Activated effector memory CD4-positive, alpha-beta T cell treated with Interleukin-2 at 50 U/mL for 16 hours (primary cell): ENCODE measurements around the gene CSF3R.

Experiments
- DNase-seq: peaks from one replicate; pipeline ENCODE4 v3.0.0-alpha.2; 2020

The CSF3R gene

DNA sequence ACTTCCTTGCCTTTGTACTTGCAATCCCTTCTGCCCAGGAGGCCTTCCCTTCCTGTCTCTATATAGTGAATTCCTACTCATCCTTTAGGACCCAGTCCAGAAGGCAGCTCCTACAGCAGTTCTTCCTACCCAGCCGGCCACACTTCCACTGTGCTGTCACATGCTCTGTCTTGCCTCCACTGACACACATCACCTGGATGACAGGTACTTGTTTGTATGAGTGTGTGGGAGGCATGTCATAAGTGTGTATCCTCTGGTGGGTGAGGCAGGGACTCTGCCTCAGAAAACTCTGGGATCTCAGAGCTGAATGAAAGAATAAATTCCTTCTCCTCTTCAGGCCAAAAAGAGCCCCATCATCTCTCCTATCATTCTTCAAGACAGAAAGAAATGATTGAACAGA, 27.3 kb downstream of the CSF3R start:
- no peak for DNase-seq

DNA sequence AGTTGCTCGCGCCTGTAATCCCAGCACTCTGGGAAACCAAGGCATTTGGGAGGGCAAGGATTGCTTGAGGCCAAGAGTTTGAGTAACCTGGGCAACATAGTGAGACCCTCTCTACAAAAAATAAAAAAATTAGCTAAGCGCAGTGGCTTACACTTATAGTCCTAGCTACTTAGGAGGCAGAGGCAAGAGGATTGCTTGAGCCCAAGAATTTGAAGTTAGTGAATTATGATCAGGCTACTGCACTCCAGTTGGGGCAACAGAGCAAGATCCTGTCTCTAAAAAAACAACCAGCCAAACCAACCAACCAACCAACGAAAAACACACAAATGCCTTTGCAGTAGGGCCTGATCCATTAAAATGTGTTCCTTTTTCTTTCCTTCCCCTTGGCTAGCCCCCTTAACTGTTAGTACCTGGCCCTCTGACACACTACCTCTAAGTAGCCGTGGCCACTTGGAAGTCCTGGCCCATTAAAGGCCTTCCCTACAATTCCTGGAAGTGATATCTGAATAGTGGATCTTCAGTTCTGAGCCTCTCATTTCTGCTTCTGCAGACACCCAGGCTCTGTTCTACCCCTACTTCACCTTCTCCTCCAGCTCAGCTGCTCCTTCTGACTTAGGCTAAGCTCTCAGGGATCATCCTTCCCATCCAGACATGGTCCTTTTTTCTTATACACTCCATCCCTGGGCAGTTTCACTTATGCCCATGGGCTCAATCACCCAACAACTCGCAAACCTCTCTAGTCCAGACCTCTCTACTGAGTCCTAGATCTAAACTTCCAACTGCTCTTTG, 28.9 kb downstream of the CSF3R start:
- no peak for DNase-seq

DNA sequence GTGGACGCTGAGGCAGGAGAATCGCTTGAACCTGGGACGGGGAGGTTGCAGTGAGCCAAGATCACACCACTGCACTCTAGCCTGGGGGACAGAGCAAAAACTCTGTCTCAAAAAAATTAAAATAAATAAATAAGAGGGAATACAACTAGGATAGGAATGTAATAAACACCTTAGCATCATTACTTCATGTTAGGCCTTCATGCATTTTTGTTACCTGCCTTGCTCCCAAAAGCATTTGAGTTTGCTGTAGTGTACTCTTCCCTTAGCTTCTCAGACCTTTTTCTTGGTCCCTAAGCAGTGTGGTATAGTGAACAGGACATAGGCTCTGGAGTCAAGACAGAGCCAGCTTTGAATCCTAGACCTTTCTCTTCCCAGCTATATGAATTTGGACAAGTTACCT, 29.7 kb downstream of the CSF3R start:
- no peak for DNase-seq

DNA sequence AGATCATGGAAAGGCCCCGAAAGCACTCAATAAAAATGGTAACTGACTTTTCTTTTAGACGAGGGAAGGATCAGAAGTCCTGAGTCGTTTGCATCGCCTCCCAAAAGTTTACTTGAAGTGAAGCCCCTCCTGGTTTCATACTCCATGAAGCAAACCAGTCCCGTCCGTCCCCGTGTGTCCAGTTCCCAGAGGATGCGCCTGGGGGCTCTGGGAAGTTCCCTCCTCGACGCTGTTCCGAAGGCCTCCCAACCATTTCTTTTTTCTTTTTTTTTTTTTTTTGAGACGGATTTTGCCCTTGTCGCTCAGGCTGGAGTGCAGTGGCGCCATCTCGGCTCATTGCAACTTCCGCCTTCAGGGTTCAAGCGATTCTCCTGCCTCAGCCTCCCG, 31.8 kb downstream of the CSF3R start:
- DNase-seq, result no peak

DNA sequence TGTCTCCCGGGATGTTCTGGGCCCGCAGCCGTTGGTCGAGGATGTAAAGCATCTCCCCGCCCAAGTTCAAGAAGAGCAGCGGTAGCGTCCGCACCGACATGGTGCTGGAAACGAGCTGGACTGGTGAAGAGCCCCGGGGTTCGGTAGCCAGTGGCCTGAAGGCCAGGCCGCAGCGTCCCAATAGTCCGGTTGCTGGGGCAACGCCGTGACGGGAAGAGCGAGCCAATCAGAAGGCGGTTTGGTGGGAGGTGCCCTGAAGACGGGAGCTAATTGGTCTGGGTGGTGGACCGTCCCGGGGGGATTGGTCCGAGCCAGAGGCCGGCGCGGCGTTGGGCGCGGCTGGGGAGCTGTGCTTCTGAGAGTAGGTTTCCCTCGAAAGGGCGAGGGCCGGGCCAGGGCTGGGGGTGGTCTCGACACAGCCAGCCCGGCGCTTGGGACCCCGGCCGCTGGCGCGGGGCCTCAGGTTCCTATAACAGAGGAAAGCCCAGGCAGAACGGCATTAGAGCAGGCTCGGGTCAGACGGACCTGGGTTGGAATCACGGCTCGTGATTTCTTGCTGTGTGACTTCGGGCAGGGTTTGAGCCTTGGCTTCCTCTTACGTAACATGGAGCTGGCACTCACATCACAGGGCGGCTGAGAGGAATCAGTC, 32.3 kb downstream of the CSF3R start, which contains the start of gene OSCP1:
TSS of gene OSCP1 (minus strand) at position 182 of the 649 bp plus-strand sequence. CDS start at position 100, 82 bp downstream.
- DNase-seq, result peak; percentile 74

DNA sequence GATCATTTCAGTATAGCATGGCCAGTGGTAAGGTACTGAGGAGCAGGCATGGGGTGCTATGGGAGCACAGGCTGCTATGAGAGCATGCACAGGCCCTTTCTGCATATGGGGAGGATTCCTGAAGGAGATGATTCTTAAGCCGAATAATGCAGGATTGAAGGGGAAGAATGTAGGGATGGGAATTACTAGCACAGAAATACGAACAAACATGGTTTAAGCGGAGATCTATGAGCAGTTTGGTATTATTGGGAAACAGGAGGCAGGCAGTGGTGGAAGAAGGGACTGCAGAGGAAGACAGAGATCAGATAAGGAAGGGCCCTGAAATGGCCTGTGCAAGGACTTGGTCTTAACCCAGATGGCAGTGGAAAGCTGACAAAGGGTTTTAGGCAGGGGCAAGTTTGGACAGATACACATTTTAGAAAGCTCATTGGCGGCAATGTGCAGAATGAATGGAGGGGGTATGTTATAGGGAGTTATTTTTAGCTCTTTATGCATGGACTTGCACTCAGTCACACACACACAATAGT, 34.1 kb downstream of the CSF3R start:
- no peak for DNase-seq

DNA sequence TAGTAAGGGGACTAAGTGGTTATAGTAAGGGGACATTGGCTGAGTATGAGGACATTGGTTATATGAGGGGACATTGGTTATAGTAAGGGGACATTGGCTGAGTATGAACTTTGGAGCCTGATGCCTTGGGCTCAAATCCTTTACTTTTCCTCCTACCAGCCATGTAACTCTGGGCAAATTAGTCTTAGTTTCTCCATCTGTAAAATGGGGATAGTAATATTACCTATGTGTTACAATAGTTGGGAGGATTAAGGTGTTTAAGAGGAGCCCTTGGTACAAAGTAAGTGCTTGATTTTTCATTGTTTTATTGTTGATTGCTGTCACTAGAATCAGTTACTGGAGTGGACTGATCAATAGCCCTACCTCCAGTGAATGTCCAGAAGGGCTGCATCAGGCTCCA, 35.3 kb downstream of the CSF3R start:
- no peak for DNase-seq

DNA sequence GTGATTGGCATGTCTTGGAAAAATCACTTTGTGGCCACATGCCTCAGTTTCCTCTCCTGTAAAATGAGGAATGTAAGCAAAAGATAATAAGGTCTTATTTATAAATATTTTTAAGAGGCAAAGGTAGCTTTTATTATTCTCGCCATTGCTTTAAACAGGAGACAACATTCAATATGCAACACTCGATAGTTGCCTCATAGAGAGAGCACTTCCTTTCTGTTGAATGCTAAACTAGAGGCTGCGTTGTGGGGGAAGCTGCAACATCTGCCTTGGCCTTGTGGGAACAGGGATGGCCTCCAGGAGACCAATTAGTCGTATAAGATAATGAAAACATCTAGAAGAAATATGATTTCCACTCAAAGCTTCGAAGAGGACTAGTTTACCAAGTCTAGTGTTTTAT, 36.0 kb downstream of the CSF3R start:
- no peak for DNase-seq

DNA sequence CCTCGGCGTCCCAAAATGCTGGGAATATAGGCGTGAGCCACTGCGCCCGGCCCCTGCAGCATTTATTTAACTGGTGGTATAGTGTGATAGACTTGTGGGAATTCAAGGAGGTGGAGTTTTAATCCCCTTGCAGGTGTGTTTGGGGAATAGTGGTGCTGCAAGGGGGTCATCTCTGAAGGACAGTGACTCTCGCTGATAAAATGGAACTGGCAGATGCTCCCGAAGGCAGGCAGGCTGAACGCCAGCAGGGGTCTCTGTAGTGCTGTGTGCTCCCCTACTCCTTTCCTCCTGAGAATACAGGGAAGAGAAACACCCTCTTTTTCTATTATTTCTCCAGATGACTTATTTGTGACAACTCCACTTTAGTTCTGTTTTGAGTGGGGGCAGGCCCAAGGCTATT, 36.4 kb downstream of the CSF3R start:
- no peak for DNase-seq

DNA sequence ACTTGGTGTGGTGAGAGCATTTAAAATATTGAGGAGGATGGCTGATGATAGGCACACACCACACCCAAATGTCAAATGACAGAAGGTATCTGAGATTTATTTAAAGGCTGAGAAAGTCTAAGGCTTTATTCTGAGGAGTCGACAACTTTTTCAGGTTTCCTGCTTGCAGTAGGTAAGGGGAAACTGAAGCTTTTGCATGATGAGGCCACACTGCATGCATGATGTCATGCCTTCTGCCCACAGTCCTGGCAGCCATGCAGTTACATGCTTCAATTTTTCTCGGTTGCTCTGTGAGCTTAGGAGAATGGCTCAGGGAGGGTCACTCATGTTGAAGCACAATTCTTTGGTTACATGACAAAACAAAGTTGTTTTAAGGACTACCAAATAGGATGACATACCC, 39.4 kb downstream of the CSF3R start:
- no peak for DNase-seq

DNA sequence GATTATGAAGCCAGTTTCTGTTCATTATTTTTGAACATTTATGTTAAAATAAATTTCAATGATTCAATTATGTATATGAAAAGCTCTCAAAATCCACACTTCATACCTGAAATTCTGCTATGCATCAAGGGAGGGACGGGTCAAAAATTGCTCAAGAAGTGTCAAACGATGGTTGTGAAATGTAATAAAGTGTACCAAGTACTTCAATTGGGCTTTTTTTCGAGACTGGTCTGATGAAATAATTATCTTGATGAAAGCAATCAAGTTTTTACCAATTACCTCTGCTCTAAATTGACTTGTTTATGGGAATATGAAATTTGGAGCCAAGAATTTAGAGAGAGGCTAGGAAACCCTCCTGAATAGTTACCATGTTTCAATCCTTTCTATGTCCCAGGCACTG, 40.4 kb downstream of the CSF3R start:
- DNase-seq, result no peak

DNA sequence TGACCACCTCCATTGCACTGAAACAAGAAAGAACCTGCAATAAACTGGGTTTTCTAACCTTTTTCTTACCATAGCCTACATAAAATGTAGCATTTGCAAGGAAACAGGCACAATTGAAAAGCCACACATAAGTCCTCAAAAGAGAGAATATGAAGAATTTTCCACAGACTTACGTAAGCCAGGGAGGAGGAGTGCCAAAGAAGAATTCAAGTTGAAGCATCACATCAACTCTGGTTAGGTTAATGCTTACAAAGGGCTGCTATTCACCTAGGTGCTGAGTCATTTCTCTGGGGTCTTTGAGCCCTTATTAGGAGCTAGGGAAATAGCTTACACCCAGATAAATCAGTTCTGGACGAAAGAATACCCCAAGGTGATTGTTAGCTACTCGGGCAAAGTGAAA, 42.1 kb downstream of the CSF3R start:
- no peak for DNase-seq

DNA sequence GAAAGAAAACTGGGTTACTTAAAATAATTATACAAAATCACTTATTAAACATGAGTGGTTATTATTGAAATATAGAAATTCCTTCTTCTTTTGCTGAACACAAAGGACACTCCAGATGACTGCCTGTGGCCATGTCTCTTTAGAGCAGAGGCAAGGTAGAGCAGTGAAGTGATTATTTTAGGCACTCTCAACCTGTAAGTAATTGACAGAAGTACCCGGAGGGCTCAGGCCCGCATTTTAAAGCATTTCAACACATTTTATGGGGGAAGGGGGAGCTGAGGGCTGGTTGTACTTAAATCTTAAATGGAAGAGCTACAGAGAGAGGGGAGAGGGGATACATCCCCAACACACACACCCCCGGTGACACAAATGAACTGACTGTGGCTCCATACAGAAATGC, 42.7 kb downstream of the CSF3R start:
- DNase-seq, result no peak

DNA sequence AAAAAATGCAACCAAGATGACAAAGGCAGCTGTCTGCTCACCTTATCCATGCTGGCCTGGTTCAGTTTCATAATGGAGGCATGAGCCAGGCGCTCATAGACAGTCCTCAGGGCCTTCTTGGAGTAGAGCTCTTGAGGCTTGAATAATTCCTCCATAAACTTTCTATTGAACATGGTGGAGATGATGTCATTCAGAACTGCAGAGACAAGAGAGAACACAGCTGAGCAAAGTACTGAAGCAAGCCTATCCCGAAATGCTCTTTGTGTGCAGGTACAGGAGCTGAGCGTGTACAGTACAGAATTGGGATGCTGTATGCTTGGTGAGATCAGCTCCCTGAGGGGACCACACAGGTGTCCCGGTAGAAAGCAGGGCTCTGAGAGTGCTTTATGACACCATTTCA, 44.0 kb downstream of the CSF3R start:
- DNase-seq, result no peak

DNA sequence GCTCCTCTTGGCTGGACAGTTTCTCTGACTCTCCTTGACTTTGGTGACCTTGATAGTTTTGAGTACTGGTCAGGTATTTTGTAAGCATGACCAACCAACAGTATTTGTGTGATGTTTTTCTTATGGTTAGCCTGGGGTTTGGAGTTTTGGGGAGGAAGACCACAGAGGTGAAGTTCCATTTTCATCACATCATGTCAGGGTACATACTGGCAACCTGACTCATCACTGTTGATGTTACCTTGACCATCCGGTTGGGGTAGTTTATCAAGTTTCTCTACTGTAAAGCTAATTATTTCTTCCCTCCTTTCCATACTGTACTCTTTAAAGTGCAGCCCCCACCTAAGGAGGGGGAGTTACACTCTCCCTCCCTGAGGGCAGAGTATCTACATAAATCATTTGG, 45.9 kb downstream of the CSF3R start:
- DNase-seq, result no peak

DNA sequence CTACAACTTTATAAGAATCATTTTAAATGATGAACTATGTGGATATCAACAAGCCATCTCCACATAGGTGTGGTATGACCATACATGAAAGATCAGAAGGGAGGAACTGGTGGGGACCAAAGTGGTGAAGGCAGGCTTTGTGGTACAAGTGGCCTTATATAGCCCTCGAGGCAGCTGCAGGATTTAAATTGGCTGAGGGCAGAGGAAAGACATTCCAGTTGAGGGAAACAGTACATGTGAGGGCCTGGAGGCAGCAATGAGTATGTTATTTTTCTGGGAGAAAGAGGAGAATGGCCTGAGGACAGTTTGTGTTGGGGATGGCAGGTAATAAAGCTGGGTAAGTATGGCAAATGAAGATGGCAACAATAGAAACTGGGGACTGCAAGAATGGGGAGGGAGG, 49.6 kb downstream of the CSF3R start:
- no peak for DNase-seq

DNA sequence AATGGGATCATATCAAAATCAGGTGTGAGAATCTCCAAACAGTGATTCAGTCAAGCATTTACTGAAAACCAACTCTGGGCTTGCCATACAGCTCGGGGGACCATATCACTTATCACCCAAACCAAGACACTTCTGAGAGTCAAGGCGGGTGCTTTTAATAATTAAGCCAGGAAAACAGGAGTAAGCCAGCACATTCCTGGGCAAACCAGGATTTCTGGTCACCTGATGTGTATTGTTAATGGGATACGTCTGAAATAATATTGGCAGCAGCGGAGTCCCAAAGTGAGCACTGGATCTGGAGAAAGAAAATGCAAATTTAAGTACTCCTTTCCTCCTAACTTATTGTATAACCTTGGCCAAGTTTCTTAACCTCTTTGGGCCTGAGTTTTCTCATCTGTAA, 50.1 kb downstream of the CSF3R start:
- no peak for DNase-seq

DNA sequence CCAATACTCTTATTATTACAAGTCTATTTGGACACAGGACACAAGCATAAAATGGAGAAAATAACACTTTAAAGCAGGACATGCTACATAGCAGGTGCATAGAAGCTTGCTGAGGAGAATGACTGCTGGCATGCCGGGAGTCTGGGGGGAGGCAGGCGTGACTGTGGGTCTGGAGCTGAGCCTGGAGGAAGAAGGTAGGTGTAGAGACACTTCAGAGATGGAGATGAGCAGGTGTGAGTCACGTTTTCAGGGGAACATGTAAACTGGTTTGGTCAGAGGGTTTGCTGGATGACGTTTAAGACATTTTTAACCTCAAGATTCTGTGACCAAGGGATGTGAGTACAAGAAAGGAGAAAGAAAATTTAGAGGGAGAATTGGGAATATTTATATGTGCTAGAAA, 56.9 kb downstream of the CSF3R start:
- no peak for DNase-seq

DNA sequence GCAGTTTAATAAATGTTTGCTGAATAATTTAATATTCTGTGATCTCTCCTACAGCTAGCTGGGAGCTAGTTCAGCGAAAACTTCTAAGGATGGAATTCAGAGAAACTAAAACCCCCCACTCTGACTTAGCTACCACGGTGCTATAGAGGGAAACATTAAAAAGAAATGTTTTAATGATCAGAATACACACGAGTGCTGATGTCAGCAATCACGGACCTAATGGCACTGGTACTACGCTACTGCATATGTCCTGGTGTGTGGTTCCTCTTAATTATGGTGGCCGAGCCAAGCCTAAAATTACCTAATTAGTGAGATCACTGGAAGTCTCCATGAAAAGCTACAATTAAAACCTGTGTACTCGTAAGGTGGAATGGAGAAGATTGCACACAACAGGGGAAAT, 61.1 kb downstream of the CSF3R start:
- DNase-seq, result no peak

DNA sequence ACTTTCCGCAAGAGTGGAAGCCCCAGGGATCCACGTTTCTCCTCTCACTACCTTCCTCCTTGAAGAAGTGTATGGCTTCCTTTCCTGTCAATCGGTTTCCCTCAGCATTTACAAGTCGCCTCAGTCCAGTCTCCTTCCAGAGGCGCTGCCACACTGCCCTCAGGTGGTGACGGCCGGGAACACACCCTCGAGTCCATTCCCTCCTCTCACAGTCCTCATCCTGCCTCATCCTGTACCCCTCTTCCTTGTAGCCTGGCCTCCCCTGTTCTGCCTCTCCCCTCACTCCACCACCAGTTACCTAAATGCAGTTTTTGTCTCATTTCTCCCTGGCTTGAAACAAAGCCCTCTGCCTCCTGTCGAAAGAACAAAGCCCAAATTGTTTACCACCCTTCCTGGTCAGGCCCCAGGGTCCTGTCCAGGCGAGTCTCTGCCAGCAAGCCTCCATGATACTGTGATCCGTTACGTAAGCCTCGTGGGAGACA, 61.8 kb downstream of the CSF3R start:
- peak; percentile 84 for DNase-seq

DNA sequence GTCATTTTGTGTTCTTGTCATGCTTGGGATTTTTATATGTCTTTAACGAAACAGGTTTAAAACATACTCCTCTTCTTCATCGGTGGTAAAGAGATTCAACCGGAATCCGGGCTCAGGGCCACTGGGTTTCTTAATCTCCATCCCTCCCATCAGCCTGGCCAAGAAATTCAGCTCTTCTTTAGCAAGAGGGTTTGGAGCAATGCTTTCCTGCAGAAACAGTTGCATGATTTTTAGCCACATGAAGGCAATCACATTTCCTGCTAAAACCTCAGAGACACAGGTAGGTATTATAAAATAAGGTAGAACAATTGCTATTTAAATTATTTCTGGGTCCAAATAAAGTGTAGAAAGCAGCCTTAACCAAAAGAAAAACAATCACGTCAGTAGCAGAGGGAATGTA, 62.3 kb downstream of the CSF3R start:
- DNase-seq, result no peak

DNA sequence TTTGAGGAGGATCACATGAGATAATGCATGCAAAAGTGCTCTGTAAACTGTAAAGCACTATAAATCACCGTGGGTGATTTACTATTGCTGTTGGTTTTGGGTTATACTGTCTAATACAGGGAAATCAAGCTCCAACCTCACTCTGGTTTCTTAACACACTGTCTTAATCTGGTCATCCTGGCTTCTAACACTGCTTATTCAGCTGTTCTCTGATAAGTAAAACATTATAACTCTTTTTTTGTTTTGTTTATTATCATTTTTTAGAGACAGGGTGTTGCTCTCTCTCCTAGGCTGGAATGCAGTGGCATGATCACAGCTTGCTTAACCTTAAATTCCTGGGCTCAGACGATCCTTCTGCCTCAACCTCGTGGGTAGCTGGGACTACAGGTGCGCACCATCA, 63.1 kb downstream of the CSF3R start:
- DNase-seq, result no peak

DNA sequence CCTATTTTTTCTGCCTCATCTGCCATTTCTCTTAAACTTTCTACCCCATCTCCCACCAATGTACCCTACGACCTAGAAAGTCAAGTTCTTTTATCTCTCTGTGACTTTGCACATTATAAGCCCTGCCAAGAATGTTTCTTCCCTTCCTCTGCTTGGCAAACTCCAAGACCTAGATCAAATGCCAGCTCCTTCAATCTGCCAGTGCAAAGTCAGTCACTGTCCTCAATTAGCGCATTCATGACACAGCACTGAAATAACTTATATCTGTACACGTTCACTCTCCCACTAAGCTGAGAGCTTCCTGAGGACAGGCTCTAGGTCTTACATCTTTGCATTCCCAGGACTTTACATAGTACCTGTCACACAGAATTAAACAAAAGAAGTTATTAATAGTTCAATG, 63.6 kb downstream of the CSF3R start:
- DNase-seq, result no peak

DNA sequence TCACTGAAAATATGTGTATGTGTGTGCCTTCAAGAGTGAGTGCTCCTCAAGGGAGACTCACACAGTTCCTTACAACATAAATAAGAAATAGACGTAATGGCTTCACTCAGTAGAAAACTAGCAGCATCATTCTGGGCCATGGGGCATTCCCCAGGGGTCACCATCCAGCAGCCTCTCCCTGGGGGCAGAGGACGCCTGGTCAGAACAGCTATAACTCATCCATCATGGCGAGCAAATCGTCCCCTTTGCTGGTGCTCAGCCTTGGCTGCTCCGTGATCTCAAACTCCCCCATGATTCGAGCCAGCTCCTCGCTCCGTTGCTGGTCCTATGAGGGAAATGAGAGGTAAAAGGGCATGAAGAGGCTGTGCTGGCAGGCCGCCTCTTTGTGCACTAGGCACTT, 64.8 kb downstream of the CSF3R start:
- no peak for DNase-seq
